DMS53 treated with DMSO at 0.1 percent for 48 hours (cell line): ENCODE measurements around the gene MKX.
"Not testable (repeated sequence)": the region's sequence is repeated elsewhere in the genome, so short reads cannot be mapped to it uniquely, and the experiment has no call there.

Source experiments
- DNase-seq: peaks from one replicate; lab custom pipeline; 2025; ENCODE audit not compliant: unreplicated experiment; lab: John Stamatoyannopoulos, UW

Gene MKX

DNA sequence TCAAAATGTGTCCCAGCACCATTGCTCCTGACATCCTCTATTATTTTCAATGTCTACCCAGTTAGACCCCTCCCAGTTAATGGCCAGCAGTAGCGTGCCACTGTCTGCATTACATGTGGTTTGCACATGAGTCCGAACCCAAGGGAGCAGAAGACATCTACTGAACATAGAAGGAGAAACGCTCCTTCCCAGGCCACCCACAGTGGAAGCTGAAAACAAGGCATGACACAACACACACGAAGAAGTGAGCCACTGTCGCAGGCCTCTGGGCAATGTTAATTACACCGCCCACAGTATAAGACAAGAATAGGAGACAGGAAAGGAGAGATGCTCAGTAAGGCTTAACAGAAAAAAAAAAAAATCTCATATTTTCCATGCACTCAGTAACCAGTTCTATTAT is 50.5 kb downstream of the MKX start:
- DNase-seq = no peak

DNA sequence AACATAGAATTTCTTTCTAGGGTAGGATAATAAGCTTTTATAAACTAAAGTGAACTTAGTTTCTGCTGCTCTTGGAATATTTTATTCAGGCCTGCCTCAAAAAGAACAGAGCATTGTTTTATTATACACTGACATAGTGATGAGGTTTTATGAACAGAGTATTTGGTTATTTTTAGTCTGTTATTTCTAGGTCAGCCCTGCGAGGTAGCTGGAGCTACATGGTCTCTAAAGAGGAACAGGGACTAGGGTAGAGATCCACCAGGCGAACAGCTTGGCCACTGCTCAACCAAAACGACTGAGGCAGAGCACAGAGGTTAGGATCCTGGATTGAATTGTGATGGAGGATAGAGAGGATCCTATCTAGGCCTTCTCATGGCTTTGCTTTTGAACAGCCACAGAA is 53.0 kb downstream of the MKX start:
- no peak for DNase-seq

DNA sequence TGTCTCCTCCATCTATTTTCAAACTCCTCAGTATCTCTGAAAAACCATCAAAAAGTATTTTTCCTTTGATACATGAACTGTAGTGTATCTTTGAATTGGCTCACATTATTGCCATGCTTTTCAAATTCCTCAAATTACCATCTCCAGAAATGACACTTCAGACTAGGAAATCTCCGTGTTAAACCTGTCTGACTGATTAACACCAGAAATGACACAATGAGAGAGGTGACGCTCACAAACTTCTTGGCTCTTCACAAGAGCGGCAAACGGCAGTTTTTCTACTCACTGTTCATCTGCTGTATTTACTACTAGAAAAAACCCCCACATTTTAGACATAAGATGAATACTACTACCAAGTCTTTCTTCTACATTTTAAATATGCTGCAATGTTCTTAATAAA is 56.6 kb downstream of the MKX start:
- DNase-seq = no peak

DNA sequence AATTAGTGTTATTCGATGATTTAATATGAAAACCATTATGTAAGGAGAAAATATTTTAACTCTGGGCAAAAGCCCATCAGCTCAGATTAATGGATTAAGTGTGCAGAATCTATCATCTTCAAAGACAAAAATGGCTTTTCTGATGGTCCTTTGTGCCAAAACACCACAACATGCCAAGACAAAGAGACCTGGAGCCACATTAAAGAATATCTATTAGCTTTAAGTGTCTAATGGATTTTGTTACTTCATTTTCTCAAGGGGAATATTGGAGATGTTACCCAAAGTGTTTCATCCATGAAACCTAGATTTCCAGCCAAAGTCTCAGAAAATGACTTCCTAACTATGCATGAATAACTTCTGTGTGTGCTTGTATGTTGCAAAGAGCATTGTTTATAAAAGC is 57.3 kb downstream of the MKX start:
- no peak for DNase-seq

DNA sequence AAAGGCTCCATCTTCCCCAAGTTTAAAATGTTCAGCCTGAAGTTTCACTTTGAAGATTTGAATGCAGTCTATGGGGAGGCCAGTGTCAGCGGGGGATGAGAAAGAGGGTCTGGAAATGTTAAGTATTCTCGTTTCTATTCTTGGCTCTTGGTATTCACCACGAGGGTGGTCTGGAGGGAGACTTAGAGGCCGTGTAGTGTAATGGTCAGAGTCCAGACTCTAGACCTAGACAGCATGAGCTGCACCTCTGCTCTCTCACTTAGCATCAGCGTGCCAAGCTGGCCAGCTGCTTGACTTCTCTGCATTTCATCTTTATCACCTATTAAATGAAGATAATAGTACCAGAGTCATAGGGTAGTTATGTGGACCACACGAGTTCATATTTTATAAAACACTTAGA is 57.9 kb downstream of the MKX start:
- no peak for DNase-seq

DNA sequence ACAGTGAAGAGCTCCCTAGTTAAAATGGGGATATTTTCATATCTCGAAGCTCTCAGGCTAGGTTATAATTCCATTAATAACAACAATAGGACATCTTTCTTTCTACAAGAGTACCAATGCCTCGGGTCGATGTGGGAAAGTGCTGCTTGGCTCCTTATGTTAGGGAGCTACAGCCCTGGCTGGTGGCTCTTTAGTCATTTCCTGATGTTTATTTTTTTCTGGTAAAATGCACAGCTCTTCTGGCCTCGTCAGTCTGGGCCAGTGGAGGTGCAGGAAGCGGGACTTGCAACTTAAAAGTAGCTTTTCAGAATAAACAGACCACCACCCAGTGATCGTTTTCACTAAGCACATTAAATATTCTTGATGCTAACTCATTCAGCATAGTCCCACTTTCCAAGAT is 58.3 kb downstream of the MKX start:
- DNase-seq = no peak

DNA sequence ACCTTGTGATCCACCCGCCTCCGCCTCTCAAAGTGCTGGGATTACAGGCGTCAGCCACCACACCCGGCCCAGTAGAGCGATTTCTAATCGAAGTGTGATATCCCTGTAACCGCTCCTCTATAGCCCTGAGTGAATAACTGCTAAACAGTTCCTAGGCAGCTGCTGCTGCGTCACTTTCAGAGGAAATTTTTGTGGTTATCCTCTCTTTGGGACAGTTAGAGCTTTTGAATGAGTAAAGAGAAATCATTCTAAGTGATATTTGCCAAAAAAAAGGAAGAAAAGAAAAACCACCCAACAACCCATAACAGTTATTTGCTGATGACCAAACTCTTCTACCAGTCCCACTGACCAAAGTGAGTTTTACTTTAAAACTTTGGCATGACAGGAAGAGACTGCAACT is 59.9 kb downstream of the MKX start:
- no peak for DNase-seq

DNA sequence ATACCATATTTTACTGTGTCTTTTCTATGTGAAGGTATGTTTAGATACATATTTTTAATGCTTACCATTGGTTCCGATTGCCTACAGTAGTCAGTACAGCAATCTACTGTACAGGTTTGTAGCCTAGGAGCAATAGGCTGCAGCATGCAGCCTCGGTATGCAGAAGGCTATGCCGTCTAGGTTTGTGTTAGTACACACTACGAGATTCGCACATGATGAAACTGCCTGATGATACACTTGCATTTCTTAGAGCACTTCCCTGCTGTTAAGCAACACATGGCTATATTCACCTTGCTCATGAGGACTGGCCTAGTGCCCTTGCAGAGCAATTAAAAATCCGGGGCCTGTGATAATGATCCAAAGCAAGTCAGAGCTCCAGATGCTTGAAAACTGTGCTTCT is 62.4 kb downstream of the MKX start:
- no peak for DNase-seq

DNA sequence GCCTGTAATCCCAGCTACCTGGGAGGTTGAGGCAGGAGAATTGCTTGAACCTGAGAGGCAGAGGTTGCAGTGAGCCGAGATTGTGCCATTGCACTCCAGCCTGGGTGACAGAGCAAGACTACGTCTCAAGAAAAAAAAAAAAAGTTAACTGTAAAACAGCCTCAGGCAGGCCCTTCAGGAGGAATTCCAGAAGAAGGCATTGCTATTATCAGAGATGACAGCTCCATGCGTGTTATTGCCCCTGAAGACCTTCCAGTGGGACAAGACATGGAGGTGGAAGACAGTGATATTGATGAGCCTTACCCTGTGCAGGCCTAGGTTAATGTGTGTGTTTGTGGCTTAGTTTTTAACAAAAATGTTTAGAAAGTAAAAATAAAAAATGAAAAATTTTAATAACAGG is 63.8 kb downstream of the MKX start:
- DNase-seq = not testable (repeated sequence)

DNA sequence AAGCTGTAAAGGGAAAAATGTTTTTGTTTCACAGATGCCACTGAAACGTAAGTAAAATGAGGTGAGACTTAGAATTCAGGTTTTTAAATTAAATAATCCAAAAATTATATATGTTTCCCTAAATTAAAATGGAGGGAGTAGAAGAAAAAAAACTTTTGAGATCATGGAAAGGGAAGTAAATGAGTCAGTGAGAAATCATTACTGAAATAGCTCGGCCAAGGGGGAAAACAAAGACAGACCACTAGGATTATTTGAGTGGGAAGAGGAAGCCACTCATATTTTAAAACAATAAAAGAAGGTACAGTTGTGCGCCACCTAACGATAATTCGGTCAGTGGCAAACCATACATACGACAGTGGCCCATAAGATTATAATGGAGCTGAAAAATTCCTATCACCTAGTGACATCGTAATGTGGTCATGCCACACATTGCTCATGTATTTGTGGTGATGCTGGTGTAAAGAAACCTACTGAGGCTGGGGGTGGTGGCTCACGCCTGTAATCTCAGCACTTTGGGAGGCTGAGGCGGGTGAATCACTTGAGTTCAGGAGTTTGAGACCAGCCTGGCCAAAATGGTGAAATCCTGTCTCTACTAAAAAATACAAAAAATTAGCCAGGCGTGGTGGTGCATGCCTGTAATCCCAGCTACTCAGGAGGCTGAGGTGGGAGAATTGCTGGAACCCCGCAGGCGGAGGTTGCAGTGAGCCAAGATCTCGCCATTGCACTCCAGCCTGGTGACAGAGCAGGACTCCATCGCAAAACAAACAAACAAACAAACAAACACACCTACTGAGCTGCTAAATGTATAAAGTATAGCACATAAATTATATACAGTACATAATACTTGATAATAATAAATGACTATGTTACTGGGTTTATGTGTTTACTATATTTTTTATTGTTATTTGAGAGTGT is 64.7 kb downstream of the MKX start:
- no peak for DNase-seq

DNA sequence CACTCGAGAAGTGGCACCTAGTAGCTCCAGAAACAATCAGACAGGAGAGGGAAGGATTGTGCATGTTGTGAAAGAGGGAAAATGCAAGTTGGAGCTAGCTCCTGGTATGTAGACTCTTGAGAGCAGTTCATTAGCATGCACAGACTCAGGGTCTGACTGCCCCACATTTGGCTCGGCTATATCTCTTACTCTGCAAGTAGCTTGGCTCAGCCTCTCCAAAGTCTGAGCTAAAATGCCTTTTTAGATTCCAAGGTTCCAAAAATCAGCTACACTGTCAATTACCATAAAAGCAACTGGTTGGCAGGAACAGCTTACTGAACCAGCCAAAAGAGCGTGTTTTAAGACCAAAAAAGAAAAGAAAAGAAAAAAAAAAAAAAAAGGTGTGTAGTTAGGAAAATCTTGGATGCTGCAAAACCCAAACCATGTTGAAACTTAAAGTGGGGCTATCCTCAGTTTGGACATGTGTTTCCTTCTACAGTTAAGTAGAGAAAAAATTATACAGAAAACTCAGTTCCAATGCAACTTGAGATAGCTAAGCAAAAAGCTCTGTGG is 65.5 kb downstream of the MKX start:
- no peak for DNase-seq

DNA sequence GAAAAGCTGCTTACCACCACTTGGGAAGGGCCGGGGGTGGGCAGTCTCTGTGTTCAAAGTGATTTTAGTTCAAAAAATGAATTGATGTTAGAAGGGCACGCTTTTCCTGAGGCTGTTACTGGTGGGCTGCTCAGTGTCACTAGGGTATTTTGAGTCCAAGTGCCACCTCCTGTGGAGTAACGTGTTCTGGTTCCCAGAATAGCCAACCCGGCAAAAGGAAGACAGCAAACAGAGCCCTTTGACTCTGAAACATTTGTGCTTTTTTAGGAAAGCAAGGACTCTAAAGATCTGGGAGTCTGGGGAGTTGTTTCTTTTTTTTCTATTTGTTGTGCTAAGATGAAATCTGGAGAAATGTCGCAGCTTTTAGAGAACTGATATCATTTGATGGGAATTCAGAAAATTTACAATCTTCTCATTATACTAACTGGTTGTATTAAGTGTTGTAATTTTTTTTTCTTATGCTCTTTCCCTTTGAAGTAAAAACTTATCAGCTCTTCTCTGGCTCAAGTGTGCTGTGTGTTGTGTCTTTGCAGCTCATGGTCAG is 66.2 kb downstream of the MKX start:
- no peak for DNase-seq

DNA sequence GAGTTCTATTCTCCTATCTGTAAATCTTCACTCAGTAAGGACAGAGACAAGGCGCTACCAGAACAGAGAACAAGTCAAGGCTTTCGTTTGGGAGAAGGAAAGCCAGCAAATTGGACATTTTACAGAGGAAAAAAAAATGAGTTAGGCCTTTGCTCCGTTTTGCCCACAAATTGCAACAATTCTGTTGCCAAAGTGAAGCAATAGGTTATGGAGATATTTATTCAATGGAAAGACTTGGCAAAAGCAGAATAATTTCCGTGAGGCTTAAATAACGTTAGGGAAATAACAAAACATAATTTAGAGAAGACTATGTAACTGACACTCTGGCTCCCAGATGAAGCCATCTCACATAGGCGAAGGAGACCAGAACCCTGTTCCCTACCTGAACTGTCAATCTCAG is 67.5 kb downstream of the MKX start:
- no peak for DNase-seq

DNA sequence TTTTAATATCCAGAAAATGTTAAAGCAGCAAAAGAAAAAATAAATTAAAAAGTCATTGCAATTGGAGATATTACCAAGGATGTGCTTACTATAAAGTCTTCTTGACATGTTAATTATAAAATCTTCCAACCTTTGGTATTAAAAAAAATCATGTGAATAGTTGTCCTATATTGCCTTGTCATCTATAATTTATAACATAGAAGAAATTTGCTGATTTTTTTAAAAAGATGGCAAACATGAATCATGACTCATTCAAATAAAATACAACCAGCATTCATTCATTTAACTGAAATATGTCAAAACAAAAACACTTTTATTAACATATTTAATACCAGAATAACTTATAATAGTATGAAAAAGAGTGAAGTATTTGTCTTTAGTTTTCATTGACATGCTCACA is 72.6 kb downstream of the MKX start:
- no peak for DNase-seq

DNA sequence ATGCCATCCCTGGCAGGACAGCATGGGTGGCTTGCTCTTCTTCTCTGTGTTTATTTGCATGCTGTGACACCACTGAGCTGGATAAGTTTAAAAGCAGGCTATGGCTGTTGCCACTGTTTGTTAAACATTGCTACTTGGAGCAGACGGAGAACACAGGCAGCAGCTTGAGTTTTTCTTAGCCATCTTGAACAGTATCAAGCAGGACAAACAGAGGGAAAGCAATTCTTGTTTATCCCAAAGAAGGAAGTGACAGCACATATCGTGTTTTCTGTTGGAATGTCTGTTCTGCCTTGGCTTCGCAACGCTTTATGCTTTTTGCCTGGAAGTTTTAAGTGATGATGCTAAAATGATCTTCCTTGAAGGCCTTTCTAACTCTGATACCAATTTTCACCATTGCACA is 73.8 kb downstream of the MKX start:
- DNase-seq = no peak

DNA sequence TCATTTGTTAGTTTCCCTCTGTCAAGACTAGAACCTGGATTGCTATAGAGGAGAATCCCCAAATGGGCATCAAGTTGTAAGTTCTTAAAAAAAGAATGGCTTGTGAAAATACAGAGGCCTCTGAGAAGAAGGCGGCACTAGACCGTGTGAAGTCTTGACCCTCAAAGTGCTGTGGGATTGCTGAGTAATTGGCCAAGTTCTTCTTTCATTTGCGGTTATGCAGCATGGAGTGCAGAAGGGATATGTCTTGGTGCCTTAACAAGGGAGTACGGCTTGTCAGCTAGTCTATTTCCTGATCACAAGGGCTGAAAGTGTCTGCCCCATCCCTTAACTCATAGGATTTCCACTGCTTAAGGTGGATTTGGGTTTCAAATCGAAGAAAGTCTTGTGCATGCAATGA is 81.2 kb downstream of the MKX start:
- DNase-seq = no peak

DNA sequence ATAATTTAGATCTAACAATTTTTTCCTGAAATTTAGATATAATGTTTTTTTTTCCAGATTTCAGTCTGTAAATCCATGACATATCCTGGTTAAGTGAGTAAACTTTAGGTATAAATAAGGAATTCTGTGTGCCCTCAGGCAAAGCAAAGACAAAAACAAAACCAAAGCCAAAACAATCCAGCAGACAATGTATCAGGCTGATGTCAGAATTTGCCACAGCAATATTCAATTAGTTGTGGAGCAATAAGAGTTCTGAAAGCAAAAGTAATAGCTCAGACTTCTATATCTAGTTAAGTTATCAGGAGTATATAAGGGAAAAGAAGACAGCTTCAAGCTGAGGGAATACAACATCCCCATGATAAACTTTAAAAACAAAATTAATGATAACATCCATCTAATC is 82.0 kb downstream of the MKX start:
- DNase-seq = no peak

DNA sequence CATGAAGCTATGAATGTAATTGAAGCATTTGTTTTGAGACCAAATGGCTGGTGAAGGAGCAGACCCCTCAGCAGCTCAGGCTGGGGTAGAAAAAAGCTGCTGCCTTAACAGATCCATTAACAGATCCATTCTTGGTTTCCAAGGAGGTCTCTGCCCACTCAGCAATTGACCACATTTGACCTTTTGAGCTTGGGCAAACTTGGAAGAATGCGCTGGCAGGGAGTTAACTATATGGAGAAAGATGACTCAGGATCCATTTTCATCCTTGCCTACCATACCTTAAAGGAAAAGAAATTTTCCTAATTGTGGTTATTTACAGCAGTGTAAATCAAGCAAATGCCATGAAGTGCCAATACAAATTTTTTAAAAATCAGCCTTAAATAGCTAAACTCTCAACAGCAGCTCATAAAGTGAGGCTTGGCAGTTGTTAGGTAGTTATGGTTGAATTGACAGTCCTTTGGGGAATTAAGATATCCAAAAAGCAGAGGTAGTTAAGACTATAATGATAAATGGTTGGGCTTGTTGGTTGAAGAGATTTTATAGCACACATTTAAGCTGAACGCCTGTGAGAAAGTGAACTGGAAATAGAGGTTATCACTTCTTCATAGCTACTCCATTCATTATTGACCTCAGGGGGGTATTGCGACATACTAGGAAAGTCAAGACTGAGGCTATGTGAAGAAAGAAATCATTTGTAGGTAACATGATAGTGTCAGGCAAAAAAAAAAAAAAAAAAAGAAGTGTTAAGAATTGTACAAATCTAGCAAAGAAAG is 83.9 kb downstream of the MKX start:
- DNase-seq = no peak

DNA sequence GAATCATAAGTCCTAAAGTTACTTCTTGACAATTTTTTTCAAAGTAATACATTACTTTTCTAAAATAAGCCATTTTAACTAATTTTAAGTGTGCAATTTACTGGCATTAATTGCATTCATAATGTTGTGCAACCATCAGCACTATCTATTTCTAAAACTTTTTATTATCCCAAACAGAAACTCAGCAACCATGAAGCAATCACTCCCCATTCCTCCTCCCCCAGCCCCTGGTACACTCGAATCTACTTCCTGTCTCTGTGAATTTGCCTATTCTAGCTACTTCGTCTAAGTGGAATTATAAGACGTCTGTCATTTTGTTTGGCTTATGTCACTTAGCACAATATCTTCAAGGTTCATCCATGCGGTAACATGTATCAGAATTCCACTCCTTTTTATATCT is 84.9 kb downstream of the MKX start:
- no peak for DNase-seq

DNA sequence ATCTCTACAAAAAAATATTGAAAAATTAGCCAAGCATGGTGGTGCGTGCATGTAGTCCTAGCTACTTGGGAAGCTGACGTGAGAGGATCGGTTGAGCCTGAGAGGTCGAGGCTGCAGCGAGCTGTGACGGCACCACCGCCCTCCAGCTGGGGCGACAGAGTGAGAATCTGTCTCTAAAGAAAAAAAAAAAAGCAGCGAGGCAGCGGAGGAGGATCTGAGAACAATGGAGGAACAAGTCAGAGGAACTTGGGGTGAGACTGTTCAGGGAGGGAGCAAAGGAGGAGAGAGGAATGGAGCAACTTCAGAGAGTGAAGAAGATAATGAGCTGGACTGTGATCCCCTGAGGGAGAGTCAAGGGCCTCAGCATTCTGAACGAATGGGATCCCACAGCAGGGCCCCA is 85.4 kb downstream of the MKX start:
- DNase-seq = no peak

DNA sequence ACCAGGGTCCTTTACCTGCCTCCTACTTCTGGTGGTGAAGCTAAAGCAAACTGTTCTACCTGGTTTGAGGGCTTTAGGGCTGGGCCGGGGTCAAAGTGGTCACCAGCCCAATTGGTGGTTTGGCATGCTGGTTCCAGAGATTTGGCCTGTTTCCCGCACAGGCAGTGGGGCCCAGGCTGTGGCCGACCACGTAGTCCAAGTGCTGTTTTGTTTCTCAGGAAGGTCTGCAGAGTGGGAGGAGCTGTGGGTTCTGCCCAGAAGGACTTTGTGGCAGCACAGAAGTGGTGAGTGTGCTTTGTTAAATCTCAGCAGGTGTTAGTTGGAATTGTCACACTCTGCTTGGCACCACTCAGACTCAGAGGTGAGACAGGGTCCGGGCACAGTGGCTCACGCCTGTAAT is 85.8 kb downstream of the MKX start:
- DNase-seq = no peak

DNA sequence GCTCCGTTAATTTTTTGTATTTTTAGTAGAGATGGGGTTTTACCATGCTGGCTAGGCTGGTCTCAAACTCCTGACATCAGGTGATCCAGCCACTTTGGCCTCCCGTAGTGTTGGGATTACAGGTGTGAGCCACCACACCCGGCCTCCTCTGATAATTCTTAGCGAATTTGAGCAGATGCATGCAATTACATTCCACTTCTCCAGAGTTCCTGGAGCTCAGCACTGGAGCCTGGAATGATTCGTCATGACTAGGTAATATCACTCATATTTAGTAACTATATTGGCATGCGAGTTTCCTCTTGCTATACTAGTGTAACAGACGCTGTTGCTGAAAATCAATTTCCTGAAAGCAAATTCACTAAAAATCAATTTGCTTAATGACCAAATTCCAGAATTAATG is 86.8 kb downstream of the MKX start:
- DNase-seq = no peak
